ENCODE results near the gene UNC13B. TPM values are rescaled to one million over a fixed set of nuclear protein-coding genes. Genes with fewer than 3 reads are reported as not detected.

Gene UNC13B
- total and polyA plus RNA-seq, 9 of the 15 experiments (the other 6 are each of a cell fraction or from before 2014, with no cell fraction given) = 2.4 to 11.5 (median 8.6) TPM

- TF ChIP-seq USF2 (CRISPR knock-in tag; IDR thresholded peaks at IDR 0.05) = no peak
- TF ChIP-seq SMARCC2 (IDR thresholded peaks at IDR 0.05; ENCODE audit: low read depth) = no peak
- no peak for TF ChIP-seq NFXL1 (CRISPR knock-in tag; IDR thresholded peaks at IDR 0.05)
- no peak for TF ChIP-seq THRB (CRISPR knock-in tag; conservative IDR thresholded peaks at IDR 0.05)
- no peak for TF ChIP-seq KLF1 (tag; IDR thresholded peaks at IDR 0.05)
- TF ChIP-seq NELFE (IDR thresholded peaks at IDR 0.05; ENCODE audit: insufficient read depth, insufficient read length) = no peak
- TF ChIP-seq JUND (IDR thresholded peaks at IDR 0.05; ENCODE audit: borderline replicate concordance, low read depth, low read length) = 0 out of 2 replicates have a peak, but pooled peaks have one; percentile 22
- no peak for TF ChIP-seq JUND (tag; IDR thresholded peaks at IDR 0.05; ENCODE audit: borderline replicate concordance, low read depth, low read length)
- TF ChIP-seq, protein P1, sequence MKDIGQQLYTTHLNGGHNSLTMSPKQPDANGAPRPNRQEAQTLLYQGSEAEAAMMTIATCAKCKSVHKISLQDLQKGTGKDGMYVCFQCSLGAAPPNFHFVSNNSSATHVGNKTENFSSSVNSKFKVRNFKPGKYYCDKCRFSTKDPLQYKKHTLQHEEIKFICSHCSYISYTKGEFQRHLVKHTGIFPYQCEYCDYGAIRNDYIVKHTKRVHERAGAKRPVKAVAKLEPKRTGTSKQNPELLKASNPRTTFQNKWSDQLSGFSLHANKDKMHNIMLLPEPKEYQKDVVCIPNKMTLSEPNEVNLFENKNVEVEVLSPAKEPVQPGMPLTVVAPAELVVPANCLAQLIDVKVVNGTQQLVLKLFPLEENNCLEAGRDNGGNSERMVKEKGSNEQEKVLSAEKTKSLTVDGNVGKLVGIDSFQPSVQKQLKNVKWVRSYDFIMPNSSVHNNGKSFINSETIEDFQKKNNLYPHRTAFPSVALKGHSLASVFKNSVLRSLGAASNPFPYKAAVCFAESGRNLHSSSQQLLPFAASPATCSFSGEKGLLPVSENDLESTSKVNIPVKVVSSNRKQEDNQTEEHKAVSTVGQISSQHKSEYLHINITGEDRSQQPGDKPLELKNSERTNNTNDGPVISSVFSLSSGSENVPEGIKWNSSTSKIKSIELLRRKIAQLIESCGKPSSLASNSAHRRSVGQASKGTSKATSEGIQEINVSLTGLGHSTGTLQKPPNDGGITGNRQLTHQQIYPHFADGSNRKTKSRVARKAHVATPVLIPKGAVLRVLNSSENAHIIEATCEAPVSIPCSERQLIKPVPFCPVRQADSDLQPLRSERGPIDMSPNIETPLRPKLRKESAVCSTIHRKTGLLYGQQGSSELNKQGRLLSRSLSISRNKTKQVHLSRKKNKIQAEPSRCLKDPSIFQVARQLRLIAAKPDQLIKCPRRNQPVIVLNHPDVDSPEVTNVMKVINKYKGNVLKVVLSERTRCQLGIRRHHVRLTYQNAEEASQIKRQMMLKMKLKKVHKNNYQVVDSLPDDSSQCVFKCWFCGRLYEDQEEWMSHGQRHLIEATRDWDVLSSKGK (CRISPR knock-in tag; IDR thresholded peaks at IDR 0.05) = no peak
- TF ChIP-seq PPARD (CRISPR knock-in tag; IDR thresholded peaks at IDR 0.05) = no peak
- TF ChIP-seq, protein P2, sequence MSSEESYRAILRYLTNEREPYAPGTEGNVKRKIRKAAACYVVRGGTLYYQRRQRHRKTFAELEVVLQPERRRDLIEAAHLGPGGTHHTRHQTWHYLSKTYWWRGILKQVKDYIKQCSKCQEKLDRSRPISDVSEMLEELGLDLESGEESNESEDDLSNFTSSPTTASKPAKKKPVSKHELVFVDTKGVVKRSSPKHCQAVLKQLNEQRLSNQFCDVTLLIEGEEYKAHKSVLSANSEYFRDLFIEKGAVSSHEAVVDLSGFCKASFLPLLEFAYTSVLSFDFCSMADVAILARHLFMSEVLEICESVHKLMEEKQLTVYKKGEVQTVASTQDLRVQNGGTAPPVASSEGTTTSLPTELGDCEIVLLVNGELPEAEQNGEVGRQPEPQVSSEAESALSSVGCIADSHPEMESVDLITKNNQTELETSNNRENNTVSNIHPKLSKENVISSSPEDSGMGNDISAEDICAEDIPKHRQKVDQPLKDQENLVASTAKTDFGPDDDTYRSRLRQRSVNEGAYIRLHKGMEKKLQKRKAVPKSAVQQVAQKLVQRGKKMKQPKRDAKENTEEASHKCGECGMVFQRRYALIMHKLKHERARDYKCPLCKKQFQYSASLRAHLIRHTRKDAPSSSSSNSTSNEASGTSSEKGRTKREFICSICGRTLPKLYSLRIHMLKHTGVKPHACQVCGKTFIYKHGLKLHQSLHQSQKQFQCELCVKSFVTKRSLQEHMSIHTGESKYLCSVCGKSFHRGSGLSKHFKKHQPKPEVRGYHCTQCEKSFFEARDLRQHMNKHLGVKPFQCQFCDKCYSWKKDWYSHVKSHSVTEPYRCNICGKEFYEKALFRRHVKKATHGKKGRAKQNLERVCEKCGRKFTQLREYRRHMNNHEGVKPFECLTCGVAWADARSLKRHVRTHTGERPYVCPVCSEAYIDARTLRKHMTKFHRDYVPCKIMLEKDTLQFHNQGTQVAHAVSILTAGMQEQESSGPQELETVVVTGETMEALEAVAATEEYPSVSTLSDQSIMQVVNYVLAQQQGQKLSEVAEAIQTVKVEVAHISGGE (CRISPR knock-in tag; IDR thresholded peaks at IDR 0.05) = no peak
- no peak for TF ChIP-seq ZNF436 (CRISPR knock-in tag; IDR thresholded peaks at IDR 0.05)
- TF ChIP-seq MEIS2 (IDR thresholded peaks at IDR 0.05; ENCODE audit: partially characterized antibody) = peak; percentile 45
- TF ChIP-seq ZNF589 (CRISPR knock-in tag; IDR thresholded peaks at IDR 0.05; ENCODE audit: low read depth) = no peak
Observed at GRCh38 chr9:35311891-35312639, 150.3 kb downstream of the UNC13B start (continued).
